ENCODE results near the gene FLCN.

FLCN gene

GRCh38 chr17:17235212-17236174 is 1.5 kb downstream of the FLCN start:
- DNase-seq: peak; percentile 35

DNA sequence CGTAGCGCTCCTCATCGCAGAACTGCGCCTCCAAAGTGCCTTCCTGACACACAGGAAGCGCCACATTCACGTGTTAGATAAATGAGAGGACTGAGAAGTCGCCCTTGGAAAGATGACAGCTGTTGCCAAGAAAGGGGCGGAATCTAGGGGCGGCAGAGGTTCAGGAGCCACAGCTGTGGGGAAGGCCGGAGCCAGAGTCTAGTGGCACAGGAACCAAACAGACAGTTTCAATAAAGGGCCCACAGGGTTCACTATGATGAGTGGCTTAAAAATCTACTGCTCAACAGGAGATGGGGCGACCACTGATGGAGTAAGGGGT is 4.7 kb downstream of the FLCN start:
- no peak for DNase-seq

DNA sequence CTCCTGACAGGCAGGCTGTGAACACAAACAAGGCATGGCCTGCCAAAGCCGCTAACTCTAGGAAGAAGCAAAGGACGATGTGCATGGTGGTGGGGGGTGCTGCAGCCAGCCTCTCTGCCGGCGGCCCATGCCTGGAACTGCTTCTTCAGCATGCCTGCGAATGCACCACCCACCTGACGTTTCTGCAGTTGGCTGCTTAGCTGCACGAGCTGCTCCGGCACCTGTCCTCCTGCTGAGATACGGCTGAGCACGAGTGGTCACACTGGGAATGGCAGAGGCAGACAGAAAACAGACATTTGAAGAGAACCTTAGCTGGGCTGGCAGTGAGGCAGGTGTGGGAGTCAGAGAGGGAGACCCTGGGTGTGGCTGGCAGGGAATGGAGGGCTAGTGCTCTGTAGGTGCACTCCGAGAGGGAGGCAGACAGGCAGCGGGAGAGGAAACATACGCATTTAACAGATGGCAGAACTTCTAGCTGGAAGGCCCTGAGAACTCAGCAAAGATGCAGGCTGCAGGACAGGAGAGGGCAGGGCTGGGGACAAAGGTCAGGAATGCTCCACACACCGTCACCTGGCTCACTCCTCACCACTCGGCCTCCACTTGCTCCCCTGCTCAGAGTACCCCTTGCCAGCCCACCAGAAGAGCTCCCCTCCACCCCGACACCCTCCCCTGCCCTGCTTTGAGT is 5.2 kb downstream of the FLCN start:
- DNase-seq: no peak

DNA sequence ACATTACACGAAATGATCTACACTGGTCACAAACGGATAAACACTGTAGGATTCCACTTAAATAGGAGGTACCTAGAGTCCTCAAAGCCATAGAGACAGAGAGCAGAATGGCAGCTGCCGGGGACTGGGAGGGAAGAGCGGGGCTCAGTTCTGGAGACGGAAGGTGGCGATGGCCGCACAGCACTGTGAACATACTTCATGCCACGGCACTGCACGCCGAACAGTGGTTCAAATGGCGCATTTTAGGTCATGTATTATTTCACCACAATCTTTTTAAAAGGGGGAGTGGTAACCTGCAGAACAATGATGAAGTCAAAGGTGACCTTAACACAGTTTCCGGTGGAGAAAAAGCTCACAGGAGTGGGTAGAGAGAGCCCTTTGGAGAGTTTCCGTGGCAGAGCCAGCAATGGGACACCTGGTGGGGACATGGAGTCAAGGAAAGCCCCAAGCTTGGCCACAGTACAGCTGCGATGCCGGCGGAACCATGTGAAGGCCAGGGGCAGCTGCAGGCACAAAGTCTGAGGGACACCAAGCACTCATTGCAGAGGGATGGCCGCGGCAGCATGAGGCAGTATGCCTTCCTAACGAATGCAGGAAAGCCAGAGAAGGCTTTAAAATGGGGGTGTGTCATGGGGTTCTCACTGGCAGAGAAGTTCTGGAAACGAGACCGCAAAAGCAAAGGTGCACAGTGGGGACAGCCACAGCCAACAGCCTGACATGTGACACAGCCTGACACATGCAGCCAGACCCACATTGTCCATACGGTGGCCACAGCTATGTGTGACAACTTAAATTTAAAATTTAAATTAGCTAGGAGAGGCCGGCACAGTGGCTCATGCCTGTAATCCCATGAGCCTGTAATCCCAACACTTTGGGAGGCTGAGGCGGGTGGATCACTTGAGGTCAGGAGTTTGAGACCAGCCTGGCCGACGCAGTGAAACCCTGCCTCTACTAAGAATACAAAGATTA is 7.3 kb downstream of the FLCN start:
- no peak for DNase-seq

DNA sequence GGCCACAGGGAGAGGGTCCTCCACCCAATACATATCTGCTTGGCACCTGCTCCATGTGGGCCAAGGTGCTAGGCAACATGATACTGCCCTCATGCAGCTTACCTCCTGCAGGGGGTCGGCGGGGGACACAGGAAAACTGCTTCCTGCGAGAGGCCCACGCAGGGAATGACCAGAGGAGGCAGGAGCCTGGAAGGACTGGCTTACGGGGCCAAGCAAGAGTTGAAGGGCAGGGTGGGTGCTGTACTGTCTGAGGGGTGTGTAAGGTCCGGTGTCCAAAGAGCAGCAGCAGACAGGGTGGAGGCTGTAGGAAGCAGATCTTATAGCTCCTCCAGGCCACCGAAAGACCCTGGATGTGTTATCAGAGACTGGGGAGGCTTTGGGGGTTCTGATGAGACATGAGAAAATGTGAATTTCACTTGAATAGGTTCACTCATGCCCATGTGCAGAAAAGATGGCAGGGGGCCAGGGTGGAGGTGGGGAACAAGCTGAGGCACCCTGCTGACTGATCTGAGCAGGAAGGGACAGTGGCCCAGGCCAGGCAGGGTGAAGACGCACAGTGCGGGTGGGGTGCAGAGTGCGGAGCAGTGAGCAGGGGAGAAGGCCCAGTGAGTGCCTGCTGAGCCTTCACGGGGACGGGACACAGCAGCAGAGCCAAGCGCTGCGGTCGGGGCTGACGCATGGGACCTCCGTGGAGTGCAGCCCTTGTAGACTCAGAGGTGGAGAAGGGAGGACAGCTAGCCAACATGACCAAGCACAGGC is 8.3 kb downstream of the FLCN start:
- DNase-seq: no peak

GRCh38 chr17:17227608-17228520 is 9.1 kb downstream of the FLCN start:
- no peak for DNase-seq

DNA sequence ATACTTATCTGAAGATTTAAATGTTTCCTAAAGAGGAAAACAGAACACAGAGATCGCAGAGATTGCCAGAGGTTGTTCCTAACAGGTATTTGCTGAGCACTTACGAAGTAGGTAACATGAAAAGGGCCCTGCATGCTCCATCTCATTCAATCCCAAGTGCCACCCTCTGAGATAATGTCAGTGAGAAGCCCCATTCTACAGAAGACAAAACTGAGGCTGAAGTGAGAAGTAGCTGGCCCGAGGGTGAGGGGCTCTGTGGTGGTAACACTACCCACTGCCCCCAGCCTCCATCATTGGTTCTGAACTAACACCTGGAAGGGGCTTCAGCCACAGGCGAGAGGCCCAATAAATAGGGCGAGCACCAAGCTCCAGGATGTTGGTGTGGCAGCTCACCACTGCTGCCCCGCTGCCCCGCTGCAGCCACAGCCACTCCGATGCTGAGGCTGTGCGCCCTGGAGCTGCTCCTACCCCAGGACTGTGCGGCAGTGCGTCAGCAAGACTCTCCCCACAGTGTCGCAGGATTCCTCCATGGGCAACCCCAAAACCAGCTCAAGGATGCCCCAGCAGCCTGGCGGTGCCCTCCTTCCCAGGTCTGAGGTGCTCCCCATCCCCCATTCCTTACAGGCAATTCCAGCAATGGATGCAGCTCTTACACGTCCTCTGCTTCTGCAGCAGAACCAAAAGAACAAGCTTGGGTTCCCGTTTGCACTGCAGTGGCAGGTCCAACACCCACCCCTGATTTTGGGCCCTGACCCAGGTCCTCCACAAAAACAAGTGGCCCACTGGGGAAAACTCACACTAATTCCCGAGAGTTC is 10.3 kb downstream of the FLCN start:
- DNase-seq: no peak

DNA sequence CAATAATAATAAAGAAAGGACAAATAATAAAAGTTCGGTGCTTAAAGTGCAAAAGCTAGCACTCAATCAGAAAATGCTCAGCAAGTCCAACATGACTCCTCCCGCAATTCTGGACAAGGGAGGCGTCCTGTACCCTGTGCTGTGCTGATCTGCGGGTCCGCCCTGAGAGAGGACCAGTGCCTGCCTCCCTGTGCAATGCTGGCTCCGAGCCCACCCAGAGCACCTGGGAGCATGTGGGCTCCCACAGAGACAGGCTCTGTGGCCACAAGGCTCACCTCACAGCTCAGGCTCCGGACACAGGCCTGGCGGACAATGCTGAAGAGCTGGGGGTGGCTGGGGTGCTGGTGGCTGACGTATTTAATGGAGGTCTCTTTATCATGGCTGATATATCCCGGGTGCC is 11.1 kb downstream of the FLCN start:
- no peak for DNase-seq

- DNase-seq: no peak
Measured at GRCh38 chr17:17224137-17224536, 12.8 kb downstream of the FLCN start.

DNA sequence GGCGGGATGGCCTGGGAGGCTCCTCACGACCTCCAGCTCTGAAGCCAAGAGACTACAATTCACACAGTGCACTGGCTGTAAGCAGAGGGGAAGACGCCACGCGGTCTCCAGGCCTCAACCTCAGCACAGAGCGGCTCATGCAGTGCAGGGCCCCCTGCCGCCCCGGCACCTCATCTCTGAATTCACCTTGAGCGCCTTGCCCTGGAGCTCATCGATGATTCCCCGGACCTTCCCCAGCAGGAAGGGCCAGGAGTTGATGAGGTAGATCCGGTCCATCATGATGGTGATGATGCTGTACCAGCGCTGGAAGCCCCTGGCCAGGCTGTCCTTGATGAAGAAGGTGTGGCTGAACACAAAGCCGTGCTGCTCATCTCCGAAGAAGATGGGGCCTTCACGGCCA is 13.2 kb downstream of the FLCN start:
- DNase-seq: no peak

GRCh38 chr17:17221329-17221728 is 15.6 kb downstream of the FLCN start:
- DNase-seq: no peak

GRCh38 chr17:17220529-17220928 is 16.4 kb downstream of the FLCN start:
- no peak for DNase-seq

DNA sequence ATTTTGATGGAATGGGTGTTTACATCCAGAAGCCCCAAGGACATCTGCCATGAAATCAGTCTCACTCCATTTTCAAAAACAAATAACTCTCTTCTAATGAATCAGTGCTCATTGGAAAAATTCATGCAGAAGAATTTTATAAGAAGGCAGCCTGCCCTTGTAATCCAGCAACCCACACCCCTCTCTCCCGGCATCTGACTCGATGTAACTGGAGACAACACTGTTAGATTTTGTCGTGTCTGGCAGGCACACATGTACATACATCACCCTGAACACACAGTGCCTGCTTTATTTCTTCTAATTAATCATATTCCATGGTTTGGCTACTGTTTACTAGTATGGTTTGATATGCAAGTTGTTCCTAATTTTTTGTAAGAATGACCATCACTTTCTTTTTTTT is 19.0 kb downstream of the FLCN start:
- DNase-seq: no peak

DNA sequence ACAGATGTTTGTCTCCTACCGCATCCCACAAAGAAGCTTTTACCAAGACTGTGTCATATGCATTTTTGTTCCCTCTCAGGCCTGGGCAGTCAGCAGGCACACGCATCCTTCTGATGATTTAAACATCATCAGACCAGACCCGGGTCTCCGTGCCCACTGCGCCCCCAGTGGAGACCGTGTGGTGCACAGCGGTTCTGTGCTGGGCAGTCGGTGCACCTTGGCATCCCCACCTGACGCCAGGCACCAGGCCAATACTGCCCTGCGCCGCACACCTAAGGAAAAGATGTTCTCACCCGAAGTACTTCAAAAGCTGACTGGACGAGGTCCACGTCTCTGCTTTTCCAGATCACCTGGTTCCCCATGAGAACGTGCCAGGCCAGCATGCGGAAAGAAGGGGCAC is 20.2 kb downstream of the FLCN start:
- DNase-seq: no peak

DNA sequence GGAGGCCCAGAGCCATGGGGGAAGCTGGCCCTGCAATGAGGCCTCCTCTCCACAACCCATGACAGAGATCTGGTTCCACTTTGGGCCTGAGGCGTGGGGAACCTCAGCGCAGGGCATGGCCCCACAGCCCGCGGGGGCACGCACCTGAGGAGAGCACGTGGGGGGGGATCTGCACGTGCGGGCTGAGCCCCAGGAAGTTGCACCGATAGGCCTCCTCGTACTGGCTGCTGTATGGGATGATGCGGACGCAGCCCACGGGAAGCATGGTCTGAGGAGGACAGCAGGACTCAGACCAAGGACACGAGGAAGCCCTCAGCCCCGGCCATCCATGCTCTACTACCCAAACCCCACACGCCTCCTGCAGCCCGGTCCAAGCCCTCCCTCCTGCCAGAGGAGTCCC is 20.7 kb downstream of the FLCN start:
- DNase-seq: no peak

GRCh38 chr17:17215575-17215974 is 21.4 kb downstream of the FLCN start:
- DNase-seq: no peak

DNA sequence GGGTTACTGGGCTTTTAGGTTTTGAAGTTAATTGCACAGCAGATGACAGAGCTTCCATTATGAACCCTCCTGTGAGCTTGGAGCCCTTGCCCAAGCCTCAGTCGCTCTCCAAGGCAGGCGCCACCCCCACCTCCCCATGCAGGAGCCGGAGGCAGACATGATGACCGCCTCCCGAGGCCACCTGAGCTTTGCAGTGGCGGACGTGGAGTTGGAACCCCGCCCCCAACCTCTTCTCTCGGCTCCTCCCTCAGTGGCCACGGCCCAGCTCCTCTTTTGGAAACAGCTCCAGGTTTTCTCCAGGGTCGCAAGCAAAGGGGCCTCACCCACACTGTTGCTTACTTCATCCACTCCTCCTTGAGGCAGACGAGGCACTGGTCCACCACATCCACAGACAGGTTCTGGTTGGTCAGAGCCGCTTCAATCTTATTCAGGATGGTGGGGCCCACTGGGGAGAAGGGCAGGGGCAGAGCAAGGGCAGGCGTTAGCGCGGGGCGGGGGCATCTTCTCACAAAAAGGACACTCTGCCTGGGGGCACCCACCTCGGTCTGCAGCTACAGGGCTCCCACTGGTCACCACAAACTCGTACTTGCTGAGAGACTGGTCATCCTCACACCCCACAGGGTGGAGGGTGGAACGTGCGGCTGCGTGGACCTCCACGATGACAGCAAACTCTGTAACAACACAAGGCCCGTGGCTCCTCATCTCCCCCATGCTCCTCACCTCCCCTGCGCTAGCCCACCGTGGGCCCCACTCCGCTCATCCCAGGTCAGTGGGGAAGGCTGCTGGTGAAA is 22.1 kb downstream of the FLCN start:
- no peak for DNase-seq

DNA sequence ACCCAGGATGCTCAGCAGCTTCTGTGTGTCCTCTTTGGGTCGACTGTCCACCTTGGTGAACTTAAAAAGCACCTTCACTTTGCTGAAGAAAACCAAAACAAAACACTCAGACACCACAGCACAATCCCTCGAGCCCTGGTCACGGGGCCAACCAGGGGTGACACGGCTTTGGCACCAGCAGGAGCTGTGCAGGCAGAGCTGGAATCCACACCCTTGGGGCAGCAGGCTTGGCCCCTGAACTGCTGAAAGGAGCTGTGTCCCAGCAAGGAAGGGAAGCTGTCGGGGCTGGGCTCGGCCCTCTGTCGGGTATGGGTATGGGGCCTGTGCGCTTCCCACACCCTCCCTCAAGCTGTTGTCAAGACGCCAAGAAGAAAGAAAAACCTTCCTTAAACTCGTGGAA is 23.2 kb downstream of the FLCN start:
- no peak for DNase-seq

DNA sequence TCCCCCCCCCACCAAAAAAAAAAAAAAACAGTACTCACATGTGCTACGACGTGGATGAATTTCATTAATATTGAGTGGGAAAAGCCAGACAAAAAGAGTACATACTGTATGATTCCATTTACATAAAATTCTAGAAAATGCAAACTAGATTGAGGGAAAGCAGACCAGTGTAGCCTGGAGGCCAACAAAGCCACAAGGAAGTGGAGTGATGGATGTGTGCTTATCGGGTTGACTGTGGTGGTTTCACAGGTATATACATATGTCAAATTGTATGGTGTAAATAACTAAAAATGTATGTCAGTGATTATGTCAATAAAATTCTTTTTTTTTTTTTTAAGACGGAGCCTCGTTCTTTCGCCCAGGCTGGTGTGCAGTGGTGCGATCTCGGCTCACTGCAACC is 29.0 kb downstream of the FLCN start:
- no peak for DNase-seq

- no peak for DNase-seq
Measured at GRCh38 chr17:17206913-17207335, 30.0 kb downstream of the FLCN start.

All from HCEC 1CT (cell line).